Measurements from ENCODE around the gene GAB3. TPM values are rescaled to one million over a fixed set of nuclear protein-coding genes. Genes with fewer than 3 reads are reported as not detected.

Gene GAB3
- total and polyA plus RNA-seq, 9 of the 15 experiments (the other 6 are each of a cell fraction or from before 2014, with no cell fraction given) = 16.1 to 31.4 (median 20.2) TPM

- TF ChIP-seq MBD2 (IDR thresholded peaks at IDR 0.05; ENCODE audit: borderline replicate concordance, low read depth) (no peak), ARID1B (IDR thresholded peaks at IDR 0.05) (no peak), MXD1 (CRISPR knock-in tag; IDR thresholded peaks at IDR 0.05; ENCODE audit: borderline replicate concordance, poor library complexity, severe bottlenecking) (peak; percentile 18), KHSRP (IDR thresholded peaks at IDR 0.05) (no peak), CHCHD3 (CRISPR knock-in tag; IDR thresholded peaks at IDR 0.05) (no peak), RBM39 (optimal IDR thresholded peaks at IDR 0.05; ENCODE audit: low read depth, low read length) (no peak), ZNF384 (IDR thresholded peaks at IDR 0.05; ENCODE audit: low read depth, low read length) (no peak), L3MBTL2 (IDR thresholded peaks at IDR 0.05) (no peak; the same call in 1 of the 2 replicates), ZZZ3 (IDR thresholded peaks at IDR 0.05) (no peak), GABPB1 (CRISPR knock-in tag; IDR thresholded peaks at IDR 0.05) (peak; percentile 88), TRIM24 (IDR thresholded peaks at IDR 0.05) (peak in 1 of 2 experiments; percentile 31; a peak in 1 of 4 replicates), NR1H2 (CRISPR knock-in tag; IDR thresholded peaks at IDR 0.05) (no peak), CTBP1 (IDR thresholded peaks at IDR 0.05; ENCODE audit: borderline replicate concordance) (peak; percentile 72), ZSCAN32 (CRISPR knock-in tag; IDR thresholded peaks at IDR 0.05) (no peak), MCM3 (IDR thresholded peaks at IDR 0.05) (no peak), ZKSCAN1 (IDR thresholded peaks at IDR 0.05; ENCODE audit: low read depth, low read length) (no peak), TBL1XR1 (IDR thresholded peaks at IDR 0.05; ENCODE audit: low read length in 2 of 2) (no peak), ZNF24 (IDR thresholded peaks at IDR 0.05) (no peak), HDGF (IDR thresholded peaks at IDR 0.05) (no peak), USF2 (CRISPR knock-in tag; IDR thresholded peaks at IDR 0.05) (no peak), ZBTB26 (CRISPR knock-in tag; IDR thresholded peaks at IDR 0.05) (no peak), ZNF143 (CRISPR knock-in tag; IDR thresholded peaks at IDR 0.05) (0 out of 2 replicates have a peak, but pooled peaks have one; percentile 40), CHD4 (IDR thresholded peaks at IDR 0.05; ENCODE audit: insufficient read depth, insufficient replicate concordance, low read depth, low read length, poor library complexity, severe bottlenecking) (no peak), EP400 (IDR thresholded peaks at IDR 0.05) (peak; percentile 92; the same call in 1 of the 2 replicates), ZBTB33 (CRISPR knock-in tag; IDR thresholded peaks at IDR 0.05) (no peak), ZBTB34 (CRISPR knock-in tag; IDR thresholded peaks at IDR 0.05) (no peak)
Observed at GRCh38 chrX:154762537-154763296, 11.8 kb upstream of the GAB3 start, which contains the start of gene DKC1 (continued).

All from K562 (cell line).